GM12875 (cell line): ENCODE data around the gene TRIM31.

ENCODE experiments used
- H3K4me3 ChIP-seq: one replicate; pipeline ENCODE4 v1.5.1; 2011; ENCODE audit warnings: low read depth, low read length, control low read depth
- TF ChIP-seq, protein P1 (sequence below): IDR thresholded peaks from 2 replicates; pipeline ENCODE4 v1.5.1; 2011; ENCODE audit warnings: low read depth, mild to moderate bottlenecking, control low read depth, inconsistent platforms, low read length, moderate library complexity, borderline replicate concordance; ENCODE audit not compliant: insufficient read depth

Gene TRIM31

DNA sequence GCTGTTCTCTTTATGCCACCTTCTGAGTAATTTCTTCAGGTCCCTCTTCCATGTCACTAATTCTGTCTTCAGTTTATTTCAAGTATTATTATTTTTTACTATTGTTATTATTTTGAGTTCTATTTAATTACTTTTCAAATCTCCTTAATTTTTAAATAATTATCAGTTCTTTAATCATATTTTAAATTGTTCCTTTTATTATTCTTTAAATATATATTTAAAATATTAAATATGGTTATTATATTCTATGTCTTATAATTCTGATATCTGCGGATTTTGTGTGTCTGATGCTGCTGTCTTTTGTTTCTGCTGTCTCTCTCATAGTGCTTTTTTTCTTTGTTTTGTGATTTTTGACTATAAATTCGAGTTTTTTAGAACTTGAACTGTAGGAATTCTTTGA, 49.6 kb downstream of the TRIM31 start:
- TF ChIP-seq, protein P1, sequence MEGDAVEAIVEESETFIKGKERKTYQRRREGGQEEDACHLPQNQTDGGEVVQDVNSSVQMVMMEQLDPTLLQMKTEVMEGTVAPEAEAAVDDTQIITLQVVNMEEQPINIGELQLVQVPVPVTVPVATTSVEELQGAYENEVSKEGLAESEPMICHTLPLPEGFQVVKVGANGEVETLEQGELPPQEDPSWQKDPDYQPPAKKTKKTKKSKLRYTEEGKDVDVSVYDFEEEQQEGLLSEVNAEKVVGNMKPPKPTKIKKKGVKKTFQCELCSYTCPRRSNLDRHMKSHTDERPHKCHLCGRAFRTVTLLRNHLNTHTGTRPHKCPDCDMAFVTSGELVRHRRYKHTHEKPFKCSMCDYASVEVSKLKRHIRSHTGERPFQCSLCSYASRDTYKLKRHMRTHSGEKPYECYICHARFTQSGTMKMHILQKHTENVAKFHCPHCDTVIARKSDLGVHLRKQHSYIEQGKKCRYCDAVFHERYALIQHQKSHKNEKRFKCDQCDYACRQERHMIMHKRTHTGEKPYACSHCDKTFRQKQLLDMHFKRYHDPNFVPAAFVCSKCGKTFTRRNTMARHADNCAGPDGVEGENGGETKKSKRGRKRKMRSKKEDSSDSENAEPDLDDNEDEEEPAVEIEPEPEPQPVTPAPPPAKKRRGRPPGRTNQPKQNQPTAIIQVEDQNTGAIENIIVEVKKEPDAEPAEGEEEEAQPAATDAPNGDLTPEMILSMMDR = no peak
- H3K4me3 ChIP-seq = no peak overlapping the region

DNA sequence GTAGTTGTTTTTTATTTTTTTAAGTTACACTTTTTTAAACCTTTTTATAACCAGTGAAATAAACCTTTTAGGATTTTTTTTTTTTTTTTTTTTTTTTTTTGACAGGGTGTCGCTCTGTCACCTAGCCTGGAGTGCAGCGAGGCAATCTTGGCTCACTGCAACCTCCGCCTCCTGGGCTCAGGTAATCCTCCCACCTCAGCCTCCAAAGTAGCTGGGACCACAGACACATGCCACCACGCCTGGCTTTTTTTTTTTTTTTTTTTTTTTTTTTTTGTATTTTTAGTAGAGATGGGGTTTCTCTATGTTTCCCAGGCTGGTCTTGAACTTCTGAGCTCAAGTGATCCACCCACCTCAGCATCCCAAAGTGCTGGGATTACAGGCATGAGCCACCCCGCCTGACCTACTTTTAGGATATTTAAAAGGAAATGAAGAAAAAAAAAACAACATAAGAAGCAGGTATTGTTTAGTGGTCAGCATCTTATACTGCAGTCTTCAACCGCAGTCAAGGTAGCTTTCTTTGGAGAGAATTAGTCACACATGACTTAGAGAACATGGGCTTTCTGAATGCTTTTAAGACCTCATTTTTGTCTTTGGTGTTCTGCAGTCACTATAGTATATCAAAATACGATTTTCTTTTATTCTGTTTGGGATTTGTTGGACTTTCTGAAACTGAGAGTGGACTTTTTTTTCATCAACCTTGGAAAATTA, 50.3 kb downstream of the TRIM31 start:
- TF ChIP-seq, protein P1 = no peak
- no peak overlapping the region for H3K4me3 ChIP-seq

GRCh38 chr6:30061858-30062458, 50.9 kb downstream of the TRIM31 start:
- TF ChIP-seq, protein P1 = no peak
- H3K4me3 ChIP-seq = peak overlapping the region; percentile 63

GRCh38 chr6:30061092-30061857, 51.6 kb downstream of the TRIM31 start, which contains the start of gene POLR1H:
Gene POLR1H, plus strand, starts transcription at chr6:30061265. Its CDS starts 260 bp downstream, at chr6:30061525.
- TF ChIP-seq, protein P1 = no peak

DNA sequence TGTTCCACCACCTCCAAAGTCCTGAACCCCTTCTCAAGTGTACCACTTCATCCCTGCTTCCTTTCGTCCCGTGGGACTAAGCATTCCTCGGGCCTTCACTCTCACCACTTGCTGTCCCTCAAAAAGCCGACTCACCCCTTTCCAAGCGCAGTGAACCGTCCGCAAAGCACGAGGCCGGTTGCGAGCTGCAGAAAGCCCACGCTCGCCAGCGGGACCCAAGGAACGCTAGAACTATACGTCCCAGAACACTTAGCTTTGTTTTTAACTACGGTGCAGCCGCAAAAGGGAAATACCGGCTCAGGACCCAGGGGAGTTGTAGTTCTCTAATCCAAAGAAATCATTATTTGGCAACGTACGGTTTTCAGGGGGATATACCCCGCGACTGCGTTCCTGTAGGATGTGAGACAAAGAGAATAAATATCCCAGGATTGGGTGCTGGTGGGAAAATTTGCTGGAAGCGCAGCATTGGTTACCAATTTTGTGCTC, 52.2 kb downstream of the TRIM31 start:
- TF ChIP-seq, protein P1 = no peak
- peak overlapping the region; percentile 63 for H3K4me3 ChIP-seq

More at GRCh38 chr6:30061092-30061857, 51.6 kb downstream of the TRIM31 start, which contains the start of gene POLR1H:
- H3K4me3 ChIP-seq = peak within 1 kb of the TSS; percentile 63

DNA sequence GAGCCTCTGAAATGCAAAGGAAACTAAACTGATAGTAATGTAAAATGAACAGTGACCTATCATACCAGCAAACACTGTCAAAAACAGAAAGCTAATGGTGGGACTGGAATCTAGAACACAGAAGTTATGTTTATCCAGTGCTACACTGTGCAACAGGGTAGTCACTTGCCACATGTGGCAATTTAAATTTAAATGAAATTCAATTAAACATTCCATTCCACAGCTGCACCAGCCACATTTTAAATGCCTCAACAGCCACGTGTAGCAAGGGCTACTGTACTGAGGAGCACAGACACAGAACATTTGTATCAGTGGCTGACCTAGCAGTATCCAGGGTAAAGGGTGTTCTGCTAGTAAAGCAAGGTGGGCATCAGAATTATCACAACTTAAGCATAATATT, 57.4 kb downstream of the TRIM31 start:
- TF ChIP-seq, protein P1 = no peak
- H3K4me3 ChIP-seq = no peak overlapping the region

DNA sequence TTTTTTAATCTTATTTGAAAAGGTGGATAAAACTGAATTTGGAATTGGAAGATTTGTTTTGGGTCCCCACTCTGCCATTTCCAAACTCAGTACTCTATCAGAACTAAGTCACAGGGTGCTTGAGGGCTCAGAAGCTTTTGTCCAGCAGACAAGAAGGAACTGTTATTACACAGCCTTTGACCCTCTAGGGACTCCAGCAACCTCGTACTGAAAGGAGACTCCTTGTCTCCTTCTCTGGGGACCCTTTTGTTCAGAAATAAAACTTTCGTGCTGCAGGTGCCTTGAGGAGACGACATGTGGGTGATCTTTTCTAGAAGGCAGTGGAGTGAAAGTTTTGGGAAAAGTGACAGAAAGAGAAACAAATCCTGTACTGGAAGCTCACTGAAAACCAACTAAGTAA, 59.2 kb downstream of the TRIM31 start:
- no peak overlapping the region for H3K4me3 ChIP-seq
- TF ChIP-seq, protein P1 = no peak
